COLO668 (cell line): ENCODE measurements around the gene CARD10.

ENCODE experiments used
- DNase-seq: peaks from one replicate; lab custom pipeline; 2025; ENCODE audit not compliant: unreplicated experiment; lab: John Stamatoyannopoulos, UW

Gene CARD10

DNA sequence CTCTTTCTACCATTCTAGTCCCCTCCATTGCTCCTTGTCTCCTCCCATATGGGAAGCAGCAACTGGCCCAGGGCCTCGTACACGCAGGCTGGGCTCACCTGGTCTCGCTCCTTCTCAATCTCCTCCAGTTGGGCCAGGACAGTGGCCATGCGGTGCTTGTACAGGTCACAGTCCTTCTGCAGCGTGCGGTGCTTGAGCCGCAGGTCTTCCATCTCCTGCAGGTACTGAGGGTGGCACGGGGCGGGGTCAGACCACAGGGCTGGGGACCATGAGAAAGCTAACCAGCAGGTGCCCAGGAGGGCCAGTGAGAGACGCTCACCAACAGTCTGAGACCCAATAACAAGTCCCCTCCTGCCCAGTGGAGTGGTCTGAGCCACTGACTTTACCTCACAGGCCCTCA, 11.5 kb downstream of the CARD10 start:
- DNase-seq, result no peak

DNA sequence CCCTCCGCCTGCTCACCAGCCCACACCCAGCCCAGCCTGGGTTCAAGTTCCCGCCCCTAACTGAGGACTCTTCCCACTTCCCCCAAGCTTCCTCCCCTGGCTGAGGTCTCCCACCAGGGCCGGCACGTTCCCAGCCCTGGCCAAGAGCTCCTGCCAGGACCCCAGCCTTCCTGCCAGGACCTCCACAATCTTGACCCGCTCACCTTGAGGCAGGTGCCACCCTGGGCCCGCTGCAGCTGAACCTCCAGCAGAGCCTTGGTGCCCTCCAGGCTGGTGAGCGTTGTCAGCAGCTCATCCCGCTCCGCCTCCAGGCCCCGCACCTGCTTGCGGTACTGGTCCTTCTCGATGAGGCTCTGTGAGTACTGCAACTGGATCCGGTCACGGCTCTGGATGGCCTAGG, 13.2 kb downstream of the CARD10 start:
- peak; percentile 30 for DNase-seq

- no peak for DNase-seq
Measured at GRCh38 chr22:37505565-37505964, 13.7 kb downstream of the CARD10 start.

DNA sequence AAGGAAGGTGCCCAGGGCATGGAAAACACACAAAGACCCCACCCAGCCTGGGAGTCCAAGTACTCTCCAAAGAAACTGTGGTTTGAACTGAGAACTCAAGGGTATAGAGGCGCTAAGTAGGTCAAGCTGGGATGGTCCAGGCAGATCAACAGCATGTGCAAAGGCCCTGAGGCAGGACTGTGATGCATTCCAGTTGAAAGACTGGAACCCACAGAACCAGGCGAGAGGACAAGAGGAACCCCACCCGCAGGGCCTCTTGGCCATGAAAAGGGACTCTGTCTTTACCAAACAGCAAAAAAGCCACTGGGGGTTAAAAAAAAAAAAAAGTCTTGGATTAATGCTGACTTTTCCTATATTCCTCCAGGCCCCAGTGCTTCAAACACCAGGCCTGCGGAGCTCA, 14.3 kb downstream of the CARD10 start:
- DNase-seq, result no peak

DNA sequence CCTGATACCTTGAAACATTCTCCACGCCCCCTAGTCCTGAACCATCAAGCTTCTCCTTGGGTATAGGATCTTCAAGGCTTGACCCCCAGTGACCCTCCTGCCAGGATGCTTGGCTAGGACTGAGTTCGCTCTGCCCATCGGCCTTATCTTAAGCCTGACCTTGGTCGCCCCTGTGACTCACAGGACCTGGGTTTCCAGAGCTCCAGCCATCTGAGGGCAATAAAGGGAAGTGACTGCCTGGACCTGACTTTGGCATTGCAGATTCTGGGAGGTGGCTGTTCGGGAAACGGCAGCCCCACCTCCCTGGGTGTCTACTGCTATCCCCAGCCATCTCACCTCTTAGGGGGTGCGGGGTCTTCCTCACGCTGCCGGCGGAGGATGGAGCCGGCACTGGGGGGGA, 15.4 kb downstream of the CARD10 start:
- DNase-seq, result no peak

- no peak for DNase-seq
Measured at GRCh38 chr22:37503183-37503683, 16.0 kb downstream of the CARD10 start.

- DNase-seq, result peak; percentile 84
Measured at GRCh38 chr22:37502342-37503182, 16.7 kb downstream of the CARD10 start.

DNA sequence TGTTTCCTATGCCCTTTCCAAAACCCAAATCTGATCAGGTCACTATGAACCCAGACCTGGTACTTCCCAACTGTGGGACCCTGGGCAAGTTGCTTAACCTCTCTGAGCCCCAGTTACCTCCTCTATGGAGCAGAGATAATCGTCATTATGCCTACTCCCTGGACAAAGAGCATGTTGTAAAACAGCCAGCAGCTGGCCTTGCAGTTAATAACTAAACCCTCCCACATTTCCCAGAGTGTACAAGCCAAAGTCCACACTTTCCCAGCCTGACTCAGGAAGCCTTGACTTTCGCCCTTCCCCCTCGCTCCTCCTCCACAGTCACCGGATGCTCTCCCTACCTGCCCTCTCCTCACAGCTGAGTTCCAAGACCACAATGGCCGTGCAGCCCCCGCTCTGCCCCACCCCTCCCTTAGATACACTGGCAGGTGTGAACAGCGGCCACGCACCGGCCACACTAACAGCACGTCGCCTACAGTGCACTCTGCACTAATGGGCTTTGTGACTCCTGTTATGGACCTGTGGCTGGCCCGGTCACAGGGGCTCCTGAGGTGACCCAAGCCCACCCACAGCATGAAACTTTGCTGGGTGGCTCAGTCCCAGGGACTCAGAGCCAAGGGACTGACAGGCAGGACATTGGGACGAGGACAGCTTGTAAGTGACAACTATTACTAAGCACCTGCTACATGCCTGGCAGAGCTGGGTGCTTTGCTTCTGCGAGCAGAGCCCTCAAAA, 17.4 kb downstream of the CARD10 start:
- peak; percentile 95 for DNase-seq

- peak; percentile 53 for DNase-seq
Measured at GRCh38 chr22:37500745-37501609, 18.2 kb downstream of the CARD10 start.

DNA sequence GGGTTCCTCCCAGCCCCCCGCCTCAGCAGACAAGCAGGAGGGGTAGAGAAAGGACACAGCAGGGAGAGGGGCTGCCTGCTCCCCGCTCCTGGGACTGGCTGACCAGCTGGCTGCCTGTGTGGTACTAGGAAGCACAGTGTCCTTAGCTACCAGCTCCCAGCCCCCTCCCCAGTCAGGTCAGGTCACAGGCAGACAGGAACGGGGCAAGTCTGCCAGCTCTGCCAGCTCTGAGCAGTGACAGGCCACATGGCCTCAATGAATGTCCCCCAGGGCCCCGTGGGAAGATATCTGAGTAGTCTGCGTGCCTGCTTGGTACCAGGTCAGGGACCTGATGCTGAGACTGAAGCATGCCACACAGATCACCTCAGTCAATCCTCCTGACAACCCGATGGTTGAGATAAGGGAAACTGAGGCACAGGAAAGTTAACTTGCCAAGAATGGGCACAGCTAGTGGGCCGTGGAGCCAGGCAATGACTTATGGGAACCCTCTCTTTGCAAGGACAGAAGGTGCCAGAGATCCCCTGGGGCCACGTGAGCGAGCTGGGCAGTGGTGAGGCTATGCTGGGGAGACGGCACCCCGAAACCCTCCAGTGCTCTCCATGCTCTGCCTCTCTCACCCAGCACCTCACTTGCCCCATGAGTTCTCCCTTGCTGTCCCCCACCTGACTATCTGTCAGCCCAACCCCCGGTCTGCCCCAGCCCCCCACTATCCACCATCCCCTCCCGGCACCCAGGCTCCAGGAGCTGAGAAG, 19.2 kb downstream of the CARD10 start:
- no peak for DNase-seq

DNA sequence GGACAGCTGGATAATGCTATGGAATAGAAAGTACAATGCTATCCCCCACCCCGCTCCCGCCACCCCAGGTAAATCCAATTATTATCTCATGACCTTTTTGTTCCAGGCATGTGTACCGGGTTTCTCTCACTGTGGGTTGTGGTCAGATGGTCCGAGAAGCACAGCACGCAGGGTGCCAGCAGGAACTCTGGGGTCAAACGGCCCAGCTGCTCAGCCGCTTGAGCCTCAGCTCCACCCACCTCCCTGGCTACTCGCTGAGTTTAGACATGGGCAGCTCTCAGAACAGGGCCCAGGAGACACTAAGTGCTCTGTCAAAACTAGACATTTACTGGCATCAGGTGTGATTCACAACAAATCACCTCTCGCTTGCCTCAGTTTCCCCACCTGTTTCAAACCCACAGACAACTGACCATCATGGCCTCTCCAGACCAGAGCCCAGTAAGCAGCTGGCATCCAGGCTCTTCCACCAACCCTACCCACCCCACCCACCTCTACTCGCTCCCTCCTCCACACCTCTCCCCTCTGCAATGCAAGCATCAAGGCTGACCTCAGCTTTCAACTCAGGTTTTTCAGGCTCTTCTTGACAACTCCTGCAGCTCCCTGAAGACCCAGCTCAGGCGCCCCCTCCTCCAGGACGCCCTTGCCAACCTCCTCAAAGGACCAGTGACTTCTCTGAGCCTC, 20.0 kb downstream of the CARD10 start:
- no peak for DNase-seq

- peak; percentile 80 for DNase-seq
Measured at GRCh38 chr22:37498289-37498909, 20.8 kb downstream of the CARD10 start.

- DNase-seq, result no peak
Measured at GRCh38 chr22:37497062-37497599, 22.1 kb downstream of the CARD10 start.

GRCh38 chr22:37496651-37497050, 22.6 kb downstream of the CARD10 start:
- DNase-seq, result no peak

- no peak for DNase-seq
Measured at GRCh38 chr22:37493979-37494378, 25.2 kb downstream of the CARD10 start.

- DNase-seq, result peak; percentile 17
Measured at GRCh38 chr22:37492428-37493344, 26.5 kb downstream of the CARD10 start.

DNA sequence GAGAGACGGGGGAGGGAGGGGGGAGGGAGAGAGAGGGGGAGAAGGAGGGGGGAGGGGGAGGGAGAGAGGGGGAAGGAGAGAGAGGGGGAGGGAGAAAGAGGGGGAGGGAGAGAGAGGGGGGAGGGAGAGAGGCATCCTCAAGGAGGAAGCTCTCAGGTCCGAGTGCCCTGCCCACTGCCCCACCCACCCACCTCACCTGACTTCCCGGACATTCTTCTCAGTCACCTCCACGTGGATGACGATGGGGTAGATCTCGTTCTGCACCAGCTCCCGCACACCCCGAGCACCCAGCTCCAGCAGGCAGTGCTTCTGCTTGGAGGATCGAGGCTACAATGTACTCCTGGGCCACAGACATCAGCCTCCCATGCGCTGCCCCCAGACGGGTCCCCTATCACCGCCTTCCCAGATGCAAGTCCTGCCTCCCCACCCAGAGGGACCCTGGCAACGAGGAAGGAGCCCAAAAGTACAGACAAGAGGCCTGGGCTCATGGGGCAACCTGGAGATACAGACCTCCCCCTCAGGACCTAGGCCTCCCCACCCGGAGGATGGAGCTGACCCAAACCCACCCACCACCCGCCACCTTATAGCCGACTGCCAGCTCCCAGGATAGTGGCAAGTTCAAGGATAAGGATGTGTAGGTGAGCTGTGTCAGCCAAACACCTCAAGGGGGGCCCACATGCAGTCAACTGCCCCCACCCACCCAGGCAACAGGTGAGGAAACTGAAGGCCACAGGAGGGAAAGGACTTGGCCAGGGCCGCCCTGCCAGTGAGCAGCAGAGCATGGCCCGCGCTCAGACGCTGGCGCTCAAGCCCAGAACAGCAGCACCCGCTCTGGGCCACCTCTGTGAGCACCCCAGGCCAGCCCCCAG, 27.4 kb downstream of the CARD10 start:
- DNase-seq, result no peak
